Breast epithelium (tissue), 3 donors: ENCODE measurements around the gene CCSER1.

Experiments
- POLR2A ChIP-seq: fragments of 450-650 bp; IDR thresholded peaks from one replicate; pipeline ENCODE4 v1.6.1; 2016; ENCODE audit warnings: antibody characterized with exemption, mild to moderate bottlenecking, moderate library complexity
- POLR2AphosphoS5 ChIP-seq, 3 donors: sonication (generic); formaldehyde crosslinking; IDR thresholded peaks; one replicate each; pipeline ENCODE4 v1.6.1; 2017; ENCODE audit warnings: antibody characterized with exemption in 3 of 3
- TF ChIP-seq, protein P1 (sequence below), 3 donors: fragments of 450-650 bp; IDR thresholded peaks; one replicate each; pipeline ENCODE4 v1.5.1; 2016 to 2017; ENCODE audit warnings: antibody characterized with exemption in 3 of 3, mild to moderate bottlenecking in 3 of 3, moderate library complexity in 3 of 3

DNA sequence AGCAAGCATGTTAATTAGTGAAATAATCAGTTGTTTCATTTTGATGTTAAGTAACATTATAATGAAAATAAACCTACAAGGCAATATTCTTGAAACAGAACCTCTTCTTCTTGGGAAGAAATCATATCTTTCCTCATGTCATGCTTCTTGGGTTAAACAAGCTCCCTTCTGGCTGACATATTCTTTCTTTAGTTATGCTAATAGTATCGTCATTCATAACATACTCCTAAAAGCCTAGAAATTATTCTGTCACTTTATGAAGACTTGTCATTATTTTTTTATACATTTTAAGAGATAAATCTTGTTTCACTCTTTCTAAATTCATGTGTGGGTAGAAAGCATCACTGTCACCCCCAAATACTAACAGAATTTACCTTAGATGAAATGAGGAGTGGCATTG is 1129.6 kb downstream of the CCSER1 start:
- TF ChIP-seq, protein P1, sequence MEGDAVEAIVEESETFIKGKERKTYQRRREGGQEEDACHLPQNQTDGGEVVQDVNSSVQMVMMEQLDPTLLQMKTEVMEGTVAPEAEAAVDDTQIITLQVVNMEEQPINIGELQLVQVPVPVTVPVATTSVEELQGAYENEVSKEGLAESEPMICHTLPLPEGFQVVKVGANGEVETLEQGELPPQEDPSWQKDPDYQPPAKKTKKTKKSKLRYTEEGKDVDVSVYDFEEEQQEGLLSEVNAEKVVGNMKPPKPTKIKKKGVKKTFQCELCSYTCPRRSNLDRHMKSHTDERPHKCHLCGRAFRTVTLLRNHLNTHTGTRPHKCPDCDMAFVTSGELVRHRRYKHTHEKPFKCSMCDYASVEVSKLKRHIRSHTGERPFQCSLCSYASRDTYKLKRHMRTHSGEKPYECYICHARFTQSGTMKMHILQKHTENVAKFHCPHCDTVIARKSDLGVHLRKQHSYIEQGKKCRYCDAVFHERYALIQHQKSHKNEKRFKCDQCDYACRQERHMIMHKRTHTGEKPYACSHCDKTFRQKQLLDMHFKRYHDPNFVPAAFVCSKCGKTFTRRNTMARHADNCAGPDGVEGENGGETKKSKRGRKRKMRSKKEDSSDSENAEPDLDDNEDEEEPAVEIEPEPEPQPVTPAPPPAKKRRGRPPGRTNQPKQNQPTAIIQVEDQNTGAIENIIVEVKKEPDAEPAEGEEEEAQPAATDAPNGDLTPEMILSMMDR (IDR thresholded peaks at IDR 0.05), result no peak
- no peak for TF ChIP-seq POLR2A
- no peak for TF ChIP-seq POLR2AphosphoS5 (IDR thresholded peaks at IDR 0.05)
